SK-N-SH (cell line): Measurements from ENCODE around the gene CHST11. TPM values are rescaled to one million over a fixed set of nuclear protein-coding genes. Genes with fewer than 3 reads are reported as not detected.
A peak's percentile ranks its signal among the peaks of the same experiment; 100 is the strongest.

ENCODE experiments used
- CTCF ChIA-PET: fragments of 300-600, 350-600 bp; formaldehyde crosslinking; extraction: SDS; loops from one replicate; lab custom pipeline; 2021; lab: Yijun Ruan, JAX
- POLR2A ChIA-PET: fragments of 350-600 bp; sonication (Branson Sonifier 250); formaldehyde crosslinking; extraction: SDS; loops from one replicate; lab custom pipeline; 2020; ENCODE audit warnings: antibody characterized with exemption, inconsistent platforms; lab: Yijun Ruan, JAX
- DNase-seq: peaks from one replicate; pipeline ENCODE4 v3.0.0; 2012
- H2AFZ ChIP-seq: fragments of 200-600 bp; sonication (generic); 2 replicates; pipeline ENCODE4 v1.8.1; 2016; ENCODE audit warnings: antibody characterized with exemption, mild to moderate bottlenecking, low read depth
- H3F3A ChIP-seq: fragments of 200-600 bp; sonication (generic); replicated peaks from 2 replicates; pipeline ENCODE3; 2016; ENCODE audit warnings: antibody characterized with exemption, mild to moderate bottlenecking; ENCODE audit not compliant: insufficient read depth
- H3K27ac ChIP-seq, 2 experiments: fragments of 200-500 bp in 1 of 2; fragments of 200-600 bp in 1 of 2; sonication (Bioruptor generic) in 1 of 2; sonication (generic), shearing (Covaris generic) in 1 of 2; 2 replicates each; pipeline versions ENCODE4 v1.5.1 to v1.6.1; 2014 to 2016; ENCODE audit warnings: low read depth in 2 of 2, inconsistent platforms in 1 of 2, low read length in 1 of 2, mild to moderate bottlenecking in 1 of 2, mixed read lengths in 1 of 2
- H3K27me3 ChIP-seq: fragments of 200-600 bp; sonication (generic), shearing (Covaris generic); 2 replicates; pipeline ENCODE4 v1.6.1; 2016; ENCODE audit warnings: mixed run types; ENCODE audit not compliant: insufficient read depth
- H3K36me3 ChIP-seq, 2 experiments: fragments of 200-500 bp in 1 of 2; fragments of 200-600 bp in 1 of 2; sonication (Bioruptor generic) in 1 of 2; sonication (generic) in 1 of 2; replicated peaks in 1 of 2; 2 replicates each; pipeline versions ENCODE3 to v1.5.1; 2014 to 2016; ENCODE audit warnings: low read length in 1 of 2, mild to moderate bottlenecking in 1 of 2; ENCODE audit not compliant: insufficient read depth in 2 of 2, control insufficient read depth in 1 of 2
- H3K4me1 ChIP-seq, 2 experiments: fragments of 200-500 bp in 1 of 2; fragments of 200-600 bp in 1 of 2; sonication (Bioruptor generic) in 1 of 2; sonication (generic), shearing (Covaris generic) in 1 of 2; 2 replicates each; pipeline versions ENCODE4 v1.5.1 to v1.6.1; 2014 to 2016; ENCODE audit warnings: low read depth in 1 of 2, low read length in 1 of 2, mixed run types in 1 of 2; ENCODE audit not compliant: insufficient read depth in 2 of 2, control insufficient read depth in 1 of 2
- H3K4me2 ChIP-seq: fragments of 200-600 bp; sonication (generic), shearing (Covaris generic); 2 replicates; pipeline ENCODE4 v1.6.1; 2017; ENCODE audit warnings: mixed run types
- H3K4me3 ChIP-seq, 2 experiments: fragments of 200-500 bp in 1 of 2; fragments of 200-600 bp in 1 of 2; sonication (Bioruptor generic) in 1 of 2; sonication (generic), shearing (Covaris generic) in 1 of 2; 2 replicates each; pipeline versions ENCODE4 v1.5.1 to v1.8.1; 2014 to 2016; ENCODE audit warnings: low read depth in 2 of 2, inconsistent platforms in 1 of 2, low read length in 1 of 2, mild to moderate bottlenecking in 1 of 2, mixed read lengths in 1 of 2, moderate library complexity in 1 of 2
- H3K79me2 ChIP-seq: fragments of 200-600 bp; sonication (generic); 2 replicates; pipeline ENCODE4 v1.8.1; 2017; ENCODE audit warnings: mild to moderate bottlenecking; ENCODE audit not compliant: insufficient read depth
- H3K9ac ChIP-seq: fragments of 200-600 bp; sonication (generic); 2 replicates; pipeline ENCODE4 v1.6.1; 2017; ENCODE audit warnings: mixed run types
- H3K9me2 ChIP-seq: fragments of 200-600 bp; sonication (generic); 2 replicates; pipeline ENCODE4 v1.6.1; 2017; ENCODE audit warnings: mixed run types
- H3K9me3 ChIP-seq: fragments of 200-600 bp; sonication (generic); 2 replicates; pipeline ENCODE4 v1.6.1; 2017; ENCODE audit warnings: mixed run types, mild to moderate bottlenecking, moderate library complexity
- H4K20me1 ChIP-seq: fragments of 200-600 bp; sonication (generic); 2 replicates; pipeline ENCODE4 v1.6.1; 2017; ENCODE audit warnings: mild to moderate bottlenecking, mixed run types; ENCODE audit not compliant: insufficient read depth
- CHD2 ChIP-seq: fragments of 150-350 bp; IDR thresholded peaks from 2 replicates; pipeline ENCODE4 v1.6.1; 2018; ENCODE audit warnings: low read length; ENCODE audit not compliant: partially characterized antibody
- ELF1 ChIP-seq: IDR thresholded peaks from 2 replicates; pipeline ENCODE4 v1.4.0; 2012
- EP300 ChIP-seq, 2 experiments: IDR thresholded peaks; 2 replicates each; pipeline versions ENCODE4 v1.4.0 to v1.6.1; 2012; ENCODE audit warnings: borderline replicate concordance in 1 of 2, low read depth in 1 of 2, low read length in 1 of 2
- EZH2phosphoT487 ChIP-seq: fragments of 200-600 bp; sonication (generic); IDR thresholded peaks from 2 replicates; pipeline ENCODE4 v1.6.1; 2017; ENCODE audit warnings: low read depth, mixed run types, mild to moderate bottlenecking, antibody characterized with exemption, moderate library complexity, borderline replicate concordance
- FOSL2 ChIP-seq: IDR thresholded peaks from 2 replicates; pipeline ENCODE4 v1.4.0; 2012; ENCODE audit warnings: low read depth, mild to moderate bottlenecking, moderate library complexity, borderline replicate concordance
- GABPA ChIP-seq: IDR thresholded peaks from 2 replicates; pipeline ENCODE4 v1.4.0; 2012; ENCODE audit warnings: low read depth, mild to moderate bottlenecking
- IRF3 ChIP-seq: fragments of 150-350 bp; IDR thresholded peaks from 2 replicates; pipeline ENCODE4 v1.6.1; 2016; ENCODE audit warnings: mild to moderate bottlenecking, low read depth, low read length
- JUND ChIP-seq: IDR thresholded peaks from 2 replicates; pipeline ENCODE4 v1.4.0; 2012
- MAX ChIP-seq: IDR thresholded peaks from 2 replicates; pipeline ENCODE4 v1.4.0; 2012; ENCODE audit warnings: low read depth
- MEF2A ChIP-seq: IDR thresholded peaks from 2 replicates; pipeline ENCODE4 v1.4.0; 2012; ENCODE audit warnings: low read depth, borderline replicate concordance
- NFIC ChIP-seq: IDR thresholded peaks from 2 replicates; pipeline ENCODE4 v1.4.0; 2012; ENCODE audit warnings: borderline replicate concordance
- POLR2AphosphoS5 ChIP-seq: IDR thresholded peaks from 2 replicates; pipeline ENCODE4 v1.6.1; 2012; ENCODE audit warnings: low read depth, low read length
- RCOR1 ChIP-seq: fragments of 150-350 bp; IDR thresholded peaks from 2 replicates; pipeline ENCODE4 v1.6.1; 2017; ENCODE audit warnings: antibody characterized with exemption, low read length
- REST ChIP-seq: IDR thresholded peaks from 2 replicates; pipeline ENCODE4 v1.6.1; 2012; ENCODE audit warnings: mild to moderate bottlenecking, low read depth, low read length, moderate library complexity
- RXRA ChIP-seq: IDR thresholded peaks from 2 replicates; pipeline ENCODE4 v1.4.0; 2012; ENCODE audit warnings: low read depth, mild to moderate bottlenecking, borderline replicate concordance
- SMC3 ChIP-seq: IDR thresholded peaks from 2 replicates; pipeline ENCODE4 v1.6.1; 2012; ENCODE audit warnings: low read depth, low read length, improper control_type of control experiment
- TAF1 ChIP-seq: IDR thresholded peaks from 2 replicates; pipeline ENCODE4 v1.6.1; 2012; ENCODE audit warnings: low read depth, mild to moderate bottlenecking, low read length, moderate library complexity, borderline replicate concordance
- TCF12 ChIP-seq: IDR thresholded peaks from 2 replicates; pipeline ENCODE4 v1.4.0; 2012
- YY1 ChIP-seq: IDR thresholded peaks from 2 replicates; pipeline ENCODE4 v1.4.0; 2012; ENCODE audit warnings: low read depth, mild to moderate bottlenecking
- WGBS: methylation state at CpG from one replicate; pipeline ENCODE4 v1.1.6; 2017; ENCODE audit warnings: low lambda C conversion rate; 5-methylcytosine and 5-hydroxymethylcytosine counted together
- polyA plus RNA-seq, 3 experiments: library from polyadenylated mRNA; depleted of rRNA; stranded (reverse); fragments of >200 nt; gene quantifications; 2 replicates each; pipeline ENCODE4 v1.2.3, GENCODE V29; 2012
- TF ChIP-seq, protein P1 (sequence below): IDR thresholded peaks from 2 replicates; pipeline ENCODE4; 2012

CHST11 gene
- polyA plus RNA-seq, 1 of the 3 experiments (the other 2 are of a cell fraction): 18.6 TPM

DNA sequence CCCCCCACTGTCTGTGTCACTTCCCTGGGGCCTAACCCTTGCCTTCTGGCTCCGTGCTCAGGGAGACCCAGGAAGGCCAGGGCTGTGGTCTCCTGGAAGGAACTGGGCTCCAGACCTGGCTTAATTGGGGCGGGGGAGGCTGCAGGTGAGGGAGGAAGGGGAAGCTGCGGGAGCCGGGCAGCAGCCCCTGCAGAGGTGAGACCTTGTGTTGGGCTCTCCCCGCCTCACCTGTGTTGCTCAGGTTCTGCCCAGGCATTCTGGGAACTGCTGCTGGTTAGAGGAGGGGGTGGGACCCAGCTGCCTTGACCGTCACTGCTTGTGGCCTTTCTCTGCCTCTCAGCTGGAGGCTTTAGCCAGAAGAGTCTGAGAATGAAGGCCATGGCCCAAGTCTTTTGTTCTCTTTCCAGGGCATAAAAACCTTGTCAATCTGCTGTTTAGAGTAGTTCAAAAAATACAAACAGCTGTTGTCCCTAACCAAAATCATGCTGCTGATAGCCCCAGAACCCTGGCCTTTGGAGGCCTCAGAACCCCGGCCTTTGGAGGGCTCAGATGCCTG, 247.6 kb downstream of the CHST11 start:
- H3K9me3 ChIP-seq: no peaks in the 10 kb centered on the region
- no peak for DNase-seq
- H3K27ac ChIP-seq: no peak overlapping the region
- H3F3A ChIP-seq: peaks cover 5% of the 10 kb centered on the region
- no peak overlapping the region for H3K4me2 ChIP-seq
- H3K79me2 ChIP-seq: no peaks in the 10 kb centered on the region
- H3K9me2 ChIP-seq: no peaks in the 10 kb centered on the region
- WGBS: 100% methylated on average over 3 of the region's 7 CpGs
- H2AFZ ChIP-seq: no peak overlapping the region
- CTCF ChIA-PET: interaction anchor here (1.1 to 1.2 kb wide), 2 partner anchors 30 to 322 kb away, joined by 3 read pairs; no protein-coding TSS in a partner anchor
- TF ChIP-seq MAX (no peak), SMC3 (no peak), GABPA (no peak), YY1 (no peak), RCOR1 (no peak), REST (no peak)
- no peaks in the 10 kb centered on the region for H3K36me3 ChIP-seq
- H3K4me3 ChIP-seq: no peak overlapping the region
- H3K4me1 ChIP-seq: peaks cover 3 to 4% of the 10 kb centered on the region in 2 experiments; a peak in 2 of 4 replicates
- POLR2A ChIA-PET: no interaction called here
- H4K20me1 ChIP-seq: no peaks in the 10 kb centered on the region
- no peaks in the 10 kb centered on the region for H3K27me3 ChIP-seq
- no peak overlapping the region for H3K9ac ChIP-seq

GRCh38 chr12:104707194-104707593, 250.4 kb downstream of the CHST11 start:
- H3K79me2 ChIP-seq: no peaks in the 10 kb centered on the region
- no peak for DNase-seq
- H3K9me2 ChIP-seq: no peaks in the 10 kb centered on the region
- no peak overlapping the region for H3K4me3 ChIP-seq
- POLR2A ChIA-PET: no interaction called here
- no peak overlapping the region for H3K9ac ChIP-seq
- H3K4me2 ChIP-seq: peak overlapping the region; percentile 43
- no peaks in the 10 kb centered on the region for H3K36me3 ChIP-seq
- CTCF ChIA-PET: no interaction called here
- H3K9me3 ChIP-seq: no peaks in the 10 kb centered on the region
- 49% methylated on average over 5 of the region's 5 CpGs for WGBS
- peaks cover 15% of the 10 kb centered on the region in 2 experiments; a peak in 3 of 4 replicates for H3K4me1 ChIP-seq
- H3K27me3 ChIP-seq: no peaks in the 10 kb centered on the region
- TF ChIP-seq MEF2A (0 out of 2 replicates have a peak, but pooled peaks have one; percentile 21), FOSL2 (peak; percentile 41; the same call in 1 of the 2 replicates), JUND (peak; percentile 43; the same call in 1 of the 2 replicates), RXRA (no peak), IRF3 (no peak), ELF1 (no peak), YY1 (no peak), EZH2phosphoT487 (no peak), CHD2 (no peak), EP300 (IDR thresholded peaks at IDR 0.05; ENCODE audit: borderline replicate concordance in 1 of 2, low read depth in 1 of 2, low read length in 1 of 2) (no peak), SMC3 (no peak), TAF1 (no peak), TCF12 (peak; percentile 14; the same call in 1 of the 2 replicates), POLR2AphosphoS5 (no peak), NFIC (no peak)
- TF ChIP-seq, protein P1, sequence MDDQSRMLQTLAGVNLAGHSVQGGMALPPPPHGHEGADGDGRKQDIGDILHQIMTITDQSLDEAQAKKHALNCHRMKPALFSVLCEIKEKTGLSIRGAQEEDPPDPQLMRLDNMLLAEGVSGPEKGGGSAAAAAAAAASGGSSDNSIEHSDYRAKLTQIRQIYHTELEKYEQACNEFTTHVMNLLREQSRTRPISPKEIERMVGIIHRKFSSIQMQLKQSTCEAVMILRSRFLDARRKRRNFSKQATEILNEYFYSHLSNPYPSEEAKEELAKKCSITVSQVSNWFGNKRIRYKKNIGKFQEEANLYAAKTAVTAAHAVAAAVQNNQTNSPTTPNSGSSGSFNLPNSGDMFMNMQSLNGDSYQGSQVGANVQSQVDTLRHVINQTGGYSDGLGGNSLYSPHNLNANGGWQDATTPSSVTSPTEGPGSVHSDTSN: no peak
- no peaks in the 10 kb centered on the region for H4K20me1 ChIP-seq
- H2AFZ ChIP-seq: no peak overlapping the region
- no peaks in the 10 kb centered on the region for H3F3A ChIP-seq
- peak overlapping the region in 1 of 2 experiments; percentile 42; a peak in 1 of 4 replicates for H3K27ac ChIP-seq
